ENCODE measurements around the gene DMRTC2. TPM values are rescaled to one million over a fixed set of nuclear protein-coding genes. Genes with fewer than 3 reads are reported as not detected.

DMRTC2 gene
- total and polyA plus RNA-seq, 2 of the 13 experiments (the other 11 are each of a cell fraction or from before 2014, with no cell fraction given): not detected

GRCh38 chr19:41849067-41849466, 4.2 kb downstream of the DMRTC2 start:
- no peaks in the 10 kb centered on the region for H3K9me3 ChIP-seq (ENCODE audit: low read length)
- in situ Hi-C loops (cut with HindIII; ENCODE audit: extremely low pct_ligation_motif_present, low pct_unique_long_range_greater_than_20kb) (no loop called here), intact Hi-C loops (cut with micrococcal nuclease; ENCODE audit: unreplicated experiment) (no loop called here)
- H3K27ac ChIP-seq (ENCODE audit: extremely low read length, insufficient read depth, low read length): no peak overlapping the region
- H3K4me2 ChIP-seq (ENCODE audit: low read depth, low read length): no peak overlapping the region
- ChIA-PET POLR2A (no interaction called here), CTCF (ENCODE audit: low intra/inter-chr PET ratio, low total read pairs) (no interaction called here)
- H4K20me1 ChIP-seq (ENCODE audit: insufficient read depth, low read length): no peaks in the 10 kb centered on the region
- DNase-seq (ENCODE audit: low spot score) (no peak), FAIRE-seq (no peak), ATAC-seq (no peak)
- no peak overlapping the region for H3K9ac ChIP-seq (ENCODE audit: insufficient read depth, low read depth, low read length)
- peaks cover 1 to 42% of the 10 kb centered on the region in 2 experiments; a peak in 4 of 5 replicates for H3K27me3 ChIP-seq (ENCODE audit: control insufficient read depth in 1 of 2, insufficient read depth in 2 of 2, low read length in 2 of 2)
- BruUV-seq (replicated peaks): no TSS peak
- H3K79me2 ChIP-seq (ENCODE audit: insufficient read depth, low read length): no peaks in the 10 kb centered on the region
- no peaks in the 10 kb centered on the region; the same call in 1 of the 2 replicates for H3K4me1 ChIP-seq (ENCODE audit: insufficient read depth, low read length)
- WGBS (ENCODE audit: low lambda C conversion rate): 11% methylated on average over 2 of the region's 2 CpGs
- H3K36me3 ChIP-seq (replicated peaks in 1 of 2; ENCODE audit: control insufficient read depth in 1 of 2, insufficient read depth in 2 of 2, low read length in 2 of 2): no peaks in the 10 kb centered on the region
- H3K4me3 ChIP-seq (replicated peaks in 1 of 3; ENCODE audit: insufficient read depth in 1 of 3, low read depth in 2 of 3, low read length in 3 of 3): no peak overlapping the region
- H2AFZ ChIP-seq (ENCODE audit: low read length): no peak overlapping the region
- TF ChIP-seq ZNF12 (CRISPR knock-in tag; IDR thresholded peaks at IDR 0.05) (no peak), ZNF800 (CRISPR knock-in tag; IDR thresholded peaks at IDR 0.05) (no peak), ZNF546 (CRISPR knock-in tag; conservative IDR thresholded peaks at IDR 0.05) (no peak), FIP1L1 (IDR thresholded peaks at IDR 0.05; ENCODE audit: borderline replicate concordance, insufficient read depth, low read depth, low read length) (no peak), ZNF616 (CRISPR knock-in tag; IDR thresholded peaks at IDR 0.05; ENCODE audit: low read depth) (no peak), KAT2B (IDR thresholded peaks at IDR 0.05; ENCODE audit: borderline replicate concordance, low read depth, low read length) (no peak), SKI (IDR thresholded peaks at IDR 0.05; ENCODE audit: partially characterized antibody) (no peak), ASH2L (IDR thresholded peaks at IDR 0.05; ENCODE audit: insufficient read length, low read depth, low read length) (no peak), MTERF4 (CRISPR knock-in tag; IDR thresholded peaks at IDR 0.05) (no peak), SMC3 (IDR thresholded peaks at IDR 0.05; ENCODE audit: low read length) (no peak), DBP (CRISPR knock-in tag; IDR thresholded peaks at IDR 0.05; ENCODE audit: not compliant biosample characterization) (no peak), JDP2 (CRISPR knock-in tag; IDR thresholded peaks at IDR 0.05; ENCODE audit: borderline replicate concordance) (no peak), ZNF768 (CRISPR knock-in tag; IDR thresholded peaks at IDR 0.05) (no peak), TOPORS (CRISPR knock-in tag; IDR thresholded peaks at IDR 0.05) (no peak), RXRB (CRISPR knock-in tag; IDR thresholded peaks at IDR 0.05; ENCODE audit: borderline replicate concordance) (no peak)
